ENCODE data around the gene RBM44. TPM values are rescaled to one million over a fixed set of nuclear protein-coding genes. Genes with fewer than 3 reads are reported as not detected.

The RBM44 gene
- total RNA-seq, 1 experiment from 2014 or later, result 0.94 TPM

DNA sequence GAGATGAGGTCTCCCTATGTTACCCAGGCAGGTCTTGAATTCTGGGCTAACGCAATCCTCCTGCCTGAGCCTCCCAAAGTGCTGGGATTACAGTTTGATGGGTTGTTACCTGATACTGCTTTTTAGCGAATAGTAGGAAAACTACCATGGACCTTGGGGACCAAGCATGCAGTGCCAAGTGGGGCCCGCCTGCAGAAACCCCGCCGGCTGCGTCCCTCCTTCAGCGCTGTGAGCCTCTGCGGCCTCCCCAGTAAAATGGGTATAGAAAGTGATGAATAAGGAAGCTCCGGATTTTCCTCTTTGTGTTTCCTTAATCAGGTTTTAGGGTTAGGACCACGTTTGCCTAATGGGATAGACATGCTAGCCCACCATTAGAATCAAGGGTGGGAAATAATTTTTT lies 91.2 kb downstream of the RBM44 start:
- Histone ChIP-seq H3K27ac (no peak overlapping the region), H3K4me3 (no peak overlapping the region), H3F3A (ENCODE audit: insufficient read depth, low read depth) (peaks cover 26% of the 10 kb centered on the region), H3K4me2 (no peak overlapping the region), H3K36me3 (ENCODE audit: low read depth) (no peaks in the 10 kb centered on the region), H3K9me2 (ENCODE audit: insufficient read depth) (no peaks in the 10 kb centered on the region), H3K79me2 (ENCODE audit: low read depth) (no peaks in the 10 kb centered on the region), H4K20me1 (ENCODE audit: insufficient read depth) (no peaks in the 10 kb centered on the region), H2AFZ (no peak overlapping the region), H3K9me3 (ENCODE audit: insufficient read depth, low read depth) (no peaks in the 10 kb centered on the region), H3K4me1 (replicated peaks; ENCODE audit: insufficient read depth) (peaks cover 23% of the 10 kb centered on the region), H3K27me3 (ENCODE audit: insufficient read depth, low read depth) (no peaks in the 10 kb centered on the region)
- CTCF ChIA-PET, result interaction anchor here (0.6 kb wide), 1 partner anchor 22 kb away, joined by 3 read pairs; no protein-coding TSS in a partner anchor
- no TSS peak for BruUV-seq (replicated peaks)
- POLR2A ChIA-PET (ENCODE audit: unreplicated experiment), result no interaction called here
- no peak for DNase-seq
- intact Hi-C loops (cut with micrococcal nuclease; ENCODE audit: unreplicated experiment), result no loop called here
- TF ChIP-seq EZH2 (IDR thresholded peaks at IDR 0.05; ENCODE audit: low read depth), result no peak
- TF ChIP-seq, protein P1, sequence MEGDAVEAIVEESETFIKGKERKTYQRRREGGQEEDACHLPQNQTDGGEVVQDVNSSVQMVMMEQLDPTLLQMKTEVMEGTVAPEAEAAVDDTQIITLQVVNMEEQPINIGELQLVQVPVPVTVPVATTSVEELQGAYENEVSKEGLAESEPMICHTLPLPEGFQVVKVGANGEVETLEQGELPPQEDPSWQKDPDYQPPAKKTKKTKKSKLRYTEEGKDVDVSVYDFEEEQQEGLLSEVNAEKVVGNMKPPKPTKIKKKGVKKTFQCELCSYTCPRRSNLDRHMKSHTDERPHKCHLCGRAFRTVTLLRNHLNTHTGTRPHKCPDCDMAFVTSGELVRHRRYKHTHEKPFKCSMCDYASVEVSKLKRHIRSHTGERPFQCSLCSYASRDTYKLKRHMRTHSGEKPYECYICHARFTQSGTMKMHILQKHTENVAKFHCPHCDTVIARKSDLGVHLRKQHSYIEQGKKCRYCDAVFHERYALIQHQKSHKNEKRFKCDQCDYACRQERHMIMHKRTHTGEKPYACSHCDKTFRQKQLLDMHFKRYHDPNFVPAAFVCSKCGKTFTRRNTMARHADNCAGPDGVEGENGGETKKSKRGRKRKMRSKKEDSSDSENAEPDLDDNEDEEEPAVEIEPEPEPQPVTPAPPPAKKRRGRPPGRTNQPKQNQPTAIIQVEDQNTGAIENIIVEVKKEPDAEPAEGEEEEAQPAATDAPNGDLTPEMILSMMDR (conservative IDR thresholded peaks at IDR 0.05), result no peak

Other genes with a start within 250 kb of the RBM44 start
- not detected in 2 replicates for gene PRLH, start 232.2 kb upstream of the RBM44 start, total RNA-seq (2021)
- 86.3 and 88.1 TPM in 2 replicates for gene RAB17, start 208.0 kb upstream of the RBM44 start, total RNA-seq (2021)
- 221 and 238 TPM in 2 replicates for gene LRRFIP1, start 171.2 kb upstream of the RBM44 start, total RNA-seq (2021)
- gene RAMP1, start 60.8 kb downstream of the RBM44 start, total RNA-seq (2021), result 48.5 and 48.7 TPM in 2 replicates
- gene UBE2F, start 168.2 kb downstream of the RBM44 start, total RNA-seq (2021), result 76.7 and 103 TPM in 2 replicates

Data from PC-9 (cell line).